Measurements from ENCODE around the gene ATMIN.

ATMIN gene, protein sequence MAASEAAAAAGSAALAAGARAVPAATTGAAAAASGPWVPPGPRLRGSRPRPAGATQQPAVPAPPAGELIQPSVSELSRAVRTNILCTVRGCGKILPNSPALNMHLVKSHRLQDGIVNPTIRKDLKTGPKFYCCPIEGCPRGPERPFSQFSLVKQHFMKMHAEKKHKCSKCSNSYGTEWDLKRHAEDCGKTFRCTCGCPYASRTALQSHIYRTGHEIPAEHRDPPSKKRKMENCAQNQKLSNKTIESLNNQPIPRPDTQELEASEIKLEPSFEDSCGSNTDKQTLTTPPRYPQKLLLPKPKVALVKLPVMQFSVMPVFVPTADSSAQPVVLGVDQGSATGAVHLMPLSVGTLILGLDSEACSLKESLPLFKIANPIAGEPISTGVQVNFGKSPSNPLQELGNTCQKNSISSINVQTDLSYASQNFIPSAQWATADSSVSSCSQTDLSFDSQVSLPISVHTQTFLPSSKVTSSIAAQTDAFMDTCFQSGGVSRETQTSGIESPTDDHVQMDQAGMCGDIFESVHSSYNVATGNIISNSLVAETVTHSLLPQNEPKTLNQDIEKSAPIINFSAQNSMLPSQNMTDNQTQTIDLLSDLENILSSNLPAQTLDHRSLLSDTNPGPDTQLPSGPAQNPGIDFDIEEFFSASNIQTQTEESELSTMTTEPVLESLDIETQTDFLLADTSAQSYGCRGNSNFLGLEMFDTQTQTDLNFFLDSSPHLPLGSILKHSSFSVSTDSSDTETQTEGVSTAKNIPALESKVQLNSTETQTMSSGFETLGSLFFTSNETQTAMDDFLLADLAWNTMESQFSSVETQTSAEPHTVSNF

DNA sequence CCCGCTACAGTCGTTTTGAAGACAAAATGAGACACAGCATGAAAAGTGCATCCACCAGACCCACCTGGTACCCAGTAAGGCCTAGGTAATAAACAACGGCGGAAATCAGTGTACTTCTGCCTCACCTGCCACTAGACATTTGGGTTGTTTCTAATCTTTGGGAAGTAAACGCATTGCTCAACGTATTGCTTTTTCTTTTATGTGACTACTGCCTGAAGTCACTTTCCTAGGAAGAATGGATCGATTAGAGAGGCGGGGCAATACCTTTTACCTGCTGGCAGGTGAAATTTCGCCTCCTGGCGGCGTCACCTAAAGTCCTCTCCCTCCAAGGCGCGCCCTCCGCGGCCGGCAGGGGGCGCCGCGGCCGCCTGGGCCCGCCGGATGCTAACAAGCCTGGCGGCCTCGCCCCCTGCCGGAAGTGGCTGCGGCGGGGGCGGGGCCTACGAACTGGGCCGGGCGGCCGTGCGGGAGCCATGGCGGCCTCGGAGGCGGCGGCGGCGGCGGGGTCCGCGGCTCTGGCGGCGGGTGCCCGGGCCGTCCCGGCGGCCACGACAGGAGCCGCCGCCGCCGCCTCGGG lies at the start of gene ATMIN:
ATMIN (plus strand) TSS at position 445 of the 577 bp plus-strand sequence; CDS start at position 474, 29 bp downstream.
- no peak for FAIRE-seq
- DNase-seq (ENCODE audit: low spot score), result peak; percentile 97

DNA sequence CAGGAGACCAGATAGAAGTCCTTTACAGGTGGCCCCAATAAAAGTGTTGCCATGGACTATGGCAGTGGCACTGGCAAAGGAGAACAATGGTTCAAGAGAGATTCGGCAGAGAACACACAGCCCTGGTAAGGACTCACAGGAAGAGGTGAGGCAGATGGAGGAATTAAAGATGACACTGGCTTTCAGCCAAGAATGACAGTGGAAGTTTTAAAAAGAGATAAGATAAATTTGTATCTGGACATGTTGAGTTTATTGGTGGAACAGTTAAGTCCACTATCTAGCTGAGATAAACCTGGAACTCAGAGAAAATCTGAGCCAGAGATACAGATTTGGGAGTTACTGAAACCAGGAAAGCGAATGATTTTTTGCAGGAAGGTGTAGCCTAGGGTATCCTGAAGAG lies 49.1 kb upstream of the ATMIN start:
- DNase-seq (ENCODE audit: low spot score) (no peak), FAIRE-seq (no peak)

- FAIRE-seq (no peak), DNase-seq (ENCODE audit: low spot score) (no peak)
These were observed 46.9 kb upstream of the ATMIN start for GRCh38 chr16:80988756-80989155.

GRCh38 chr16:80989801-80990200 lies 45.8 kb upstream of the ATMIN start:
- FAIRE-seq, result no peak
- no peak for DNase-seq (ENCODE audit: low spot score)

DNA sequence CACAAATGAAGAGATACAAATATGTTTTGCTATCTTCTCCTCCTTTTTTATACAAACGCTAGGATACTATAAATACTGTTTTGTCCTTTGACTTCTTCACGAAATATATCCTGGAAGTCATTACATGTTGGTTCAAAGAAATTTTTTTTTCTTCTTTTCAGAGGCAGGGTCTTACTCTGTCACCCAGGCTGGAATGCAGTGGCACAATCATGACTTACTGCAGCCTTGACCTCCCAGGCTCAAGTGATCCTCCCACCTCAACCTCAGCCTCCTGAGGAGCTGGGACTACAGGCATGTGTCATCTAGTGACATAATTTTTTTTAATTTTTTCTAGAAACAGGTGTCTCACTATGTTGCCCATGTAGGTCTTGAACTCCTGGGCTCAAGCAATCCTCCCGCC lies 45.1 kb upstream of the ATMIN start:
- DNase-seq (ENCODE audit: low spot score), result no peak
- no peak for FAIRE-seq

GRCh38 chr16:80990978-80991377 lies 44.7 kb upstream of the ATMIN start:
- no peak for FAIRE-seq
- no peak for DNase-seq (ENCODE audit: low spot score)

- FAIRE-seq (no peak), DNase-seq (ENCODE audit: low spot score) (no peak)
These were observed 43.7 kb upstream of the ATMIN start for GRCh38 chr16:80991792-80992430.

- no peak for DNase-seq (ENCODE audit: low spot score)
- no peak for FAIRE-seq
These were observed 42.9 kb upstream of the ATMIN start for GRCh38 chr16:80992676-80993293.

- FAIRE-seq, result no peak
- no peak for DNase-seq (ENCODE audit: low spot score)
These were observed 42.3 kb upstream of the ATMIN start for GRCh38 chr16:80993307-80993706.

DNA sequence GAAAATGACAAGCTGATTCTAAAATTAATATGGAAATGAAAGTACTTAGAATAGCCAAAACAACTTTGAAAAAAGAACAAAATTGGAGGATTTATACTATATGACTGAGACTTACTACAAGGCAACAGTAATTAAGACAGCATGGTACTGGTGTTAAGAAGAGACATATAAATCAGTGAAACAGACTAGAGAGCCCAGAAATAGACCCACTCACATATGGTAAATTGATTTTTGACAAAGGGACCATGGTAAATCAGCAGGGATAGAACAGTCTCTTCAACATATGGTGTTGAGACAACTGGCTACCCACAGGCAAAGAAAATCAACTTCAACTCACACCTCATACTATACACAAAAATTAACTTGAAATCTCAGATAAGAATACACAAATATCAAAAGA lies 41.8 kb upstream of the ATMIN start:
- FAIRE-seq (no peak), DNase-seq (ENCODE audit: low spot score) (no peak)

GRCh38 chr16:80994451-80994850 lies 41.2 kb upstream of the ATMIN start:
- FAIRE-seq (no peak), DNase-seq (ENCODE audit: low spot score) (no peak)

- no peak for FAIRE-seq
- DNase-seq (ENCODE audit: low spot score), result no peak
These were observed 38.9 kb upstream of the ATMIN start for GRCh38 chr16:80996688-80997138.

- DNase-seq (ENCODE audit: low spot score) (no peak), FAIRE-seq (no peak)
These were observed 38.4 kb upstream of the ATMIN start for GRCh38 chr16:80997139-80997798.

DNA sequence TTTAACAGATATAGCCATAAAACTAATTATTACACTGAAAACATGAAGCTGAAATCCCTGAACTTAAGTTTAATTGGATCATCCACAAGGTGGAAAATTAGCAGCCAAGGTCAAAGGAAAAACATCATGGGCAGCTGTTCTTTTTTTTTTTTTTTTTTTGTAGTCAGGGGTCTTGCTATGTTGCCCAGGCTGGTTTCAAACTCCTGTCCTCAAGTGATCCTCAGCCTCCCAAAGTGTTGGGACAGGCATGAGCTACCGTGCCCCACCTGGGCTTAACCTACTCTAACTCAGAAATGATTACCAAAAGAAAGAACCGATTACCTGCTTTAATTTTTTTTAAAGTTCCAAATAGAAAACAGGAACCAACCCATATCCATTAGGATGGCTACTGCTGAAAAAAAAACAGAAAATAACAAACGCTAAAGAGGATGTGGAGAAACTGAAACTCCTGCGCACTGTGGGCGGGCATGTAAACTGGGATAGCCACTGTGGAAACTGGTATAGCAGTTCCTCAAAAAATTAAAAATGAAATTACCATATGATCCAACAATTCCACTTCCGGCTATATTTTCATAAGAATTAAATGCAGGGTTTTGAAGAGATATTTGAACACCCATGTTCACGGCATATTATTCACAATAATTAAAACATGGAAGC lies 37.5 kb upstream of the ATMIN start:
- DNase-seq (ENCODE audit: low spot score), result no peak
- no peak for FAIRE-seq

DNA sequence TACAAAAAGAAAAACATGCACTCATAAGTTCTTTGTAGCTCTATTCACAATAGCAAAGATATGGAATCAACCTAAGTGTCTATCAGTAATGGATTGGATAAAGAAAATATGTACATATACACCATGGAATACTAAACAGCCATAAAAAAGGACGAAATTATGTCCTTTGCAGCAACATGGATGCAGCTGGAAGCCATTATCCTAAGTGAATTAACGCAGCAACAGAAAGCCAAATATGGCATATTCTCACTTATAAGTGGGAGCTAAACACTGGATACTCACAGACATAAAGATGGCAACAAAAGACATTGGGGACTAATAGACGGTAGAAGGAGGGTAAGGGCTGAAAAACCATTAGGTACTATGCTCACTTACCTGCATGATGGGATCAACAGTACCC lies 34.8 kb upstream of the ATMIN start:
- DNase-seq (ENCODE audit: low spot score), result no peak
- no peak for FAIRE-seq

DNA sequence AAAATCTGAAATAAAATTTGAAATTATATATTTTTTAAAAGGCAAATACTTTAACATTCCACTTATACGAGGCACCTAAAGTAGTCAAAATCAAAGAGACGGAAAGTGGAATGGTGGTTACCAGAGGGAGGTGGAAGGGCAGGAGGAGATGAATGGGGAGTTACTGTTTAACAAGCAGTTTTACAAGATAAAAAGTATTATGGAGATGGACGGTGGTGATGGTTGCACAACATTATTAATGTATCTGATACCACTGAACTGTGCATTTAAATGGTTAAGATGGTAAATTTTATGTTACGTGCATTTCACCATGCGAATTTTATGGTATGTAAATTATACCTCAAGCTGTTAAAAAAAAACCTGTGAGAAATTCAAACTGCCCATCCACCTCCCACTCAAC lies 34.3 kb upstream of the ATMIN start:
- no peak for FAIRE-seq

DNA sequence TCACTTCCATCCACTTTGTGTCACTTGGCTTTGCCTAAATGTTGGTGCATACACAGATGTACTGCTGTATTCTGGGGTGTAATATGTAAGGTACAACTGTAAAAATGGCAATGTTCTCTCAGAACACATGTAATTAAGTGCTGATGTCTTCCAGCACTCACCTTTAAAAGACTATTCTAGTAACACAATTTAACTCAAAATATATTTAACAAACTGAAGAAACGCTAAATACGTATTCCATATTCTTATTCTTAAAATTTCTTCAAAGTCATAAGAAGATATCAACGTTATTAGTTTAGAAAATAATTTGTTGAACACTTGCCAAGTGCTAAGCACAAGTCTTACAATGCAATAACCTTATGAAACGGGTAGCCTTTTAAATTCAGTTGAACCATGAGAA lies 32.6 kb upstream of the ATMIN start:
- DNase-seq (ENCODE audit: low spot score) (no peak), FAIRE-seq (no peak)

More for the DNA sequence above, 34.3 kb upstream of the ATMIN start:
- no peak for DNase-seq (ENCODE audit: low spot score)

- FAIRE-seq, result no peak
- DNase-seq (ENCODE audit: low spot score), result no peak
These were observed 31.8 kb upstream of the ATMIN start for GRCh38 chr16:81003610-81004460.
